Keratinocyte (primary cell): ENCODE measurements around the gene NEUROD2. TPM values are rescaled to one million over a fixed set of nuclear protein-coding genes. Genes with fewer than 3 reads are reported as not detected.

ENCODE experiments used
- DNase-seq: peaks from one replicate; pipeline ENCODE4 v3.0.0-alpha.2; 2011; ENCODE audit warnings: low read depth, missing footprints, low spot score
- FAIRE-seq: peaks from 2 replicates; lab custom pipeline; 2011; peaks lifted over from hg19 to GRCh38; lab: Jason Lieb, UNC
- H2AFZ ChIP-seq: 2 replicates; pipeline ENCODE4 v1.6.0; 2012; ENCODE audit warnings: low read length, control low read depth, inconsistent platforms; ENCODE audit not compliant: control insufficient read depth
- H3K27ac ChIP-seq: 2 replicates; pipeline ENCODE4 v1.5.1; 2011; ENCODE audit warnings: low read length; ENCODE audit not compliant: control insufficient read depth, insufficient read depth
- H3K27me3 ChIP-seq: 3 replicates; pipeline ENCODE4 v1.6.0; 2011; ENCODE audit warnings: low read length; ENCODE audit not compliant: control insufficient read depth, insufficient read depth; ENCODE audit errors: extremely low read depth
- H3K36me3 ChIP-seq, 2 experiments: 2 replicates in 1 of 2; 3 replicates in 1 of 2; pipeline ENCODE4 v1.5.1; 2011; ENCODE audit warnings: low read length in 2 of 2, mild to moderate bottlenecking in 1 of 2; ENCODE audit not compliant: control insufficient read depth in 2 of 2, insufficient read depth in 2 of 2; ENCODE audit errors: extremely low read depth in 1 of 2
- H3K4me1 ChIP-seq: 3 replicates; pipeline ENCODE4 v1.5.1; 2011; ENCODE audit warnings: low read length; ENCODE audit not compliant: control insufficient read depth, insufficient read depth; ENCODE audit errors: extremely low read depth
- H3K4me2 ChIP-seq: 3 replicates; pipeline ENCODE4 v1.6.0; 2011; ENCODE audit warnings: low read depth, low read length; ENCODE audit not compliant: control insufficient read depth, insufficient read depth; ENCODE audit errors: extremely low read depth
- H3K4me3 ChIP-seq, 3 experiments: fragments of 200-600 bp in 1 of 3; sonication (generic) in 1 of 3; 2 replicates in 2 of 3; 3 replicates in 1 of 3; pipeline ENCODE4 v1.5.1; 2011 to 2016; ENCODE audit warnings: low read length in 3 of 3, mild to moderate bottlenecking in 3 of 3, control low read depth in 2 of 3, inconsistent platforms in 1 of 3, low read depth in 1 of 3, mixed read lengths in 1 of 3, mixed run types in 1 of 3, moderate library complexity in 1 of 3; ENCODE audit not compliant: control insufficient read depth in 2 of 3, insufficient read depth in 2 of 3; ENCODE audit errors: extremely low read depth in 1 of 3
- H3K79me2 ChIP-seq: 2 replicates; pipeline ENCODE4 v1.6.0; 2012; ENCODE audit warnings: low read length; ENCODE audit not compliant: control insufficient read depth, insufficient read depth
- H3K9ac ChIP-seq: 3 replicates; pipeline ENCODE4 v1.6.0; 2011; ENCODE audit warnings: low read length; ENCODE audit not compliant: control insufficient read depth, insufficient read depth; ENCODE audit errors: extremely low read depth
- H3K9me1 ChIP-seq: 3 replicates; pipeline ENCODE4 v1.6.0; 2011; ENCODE audit warnings: low read length; ENCODE audit not compliant: control insufficient read depth, insufficient read depth; ENCODE audit errors: extremely low read depth
- H3K9me3 ChIP-seq: 2 replicates; pipeline ENCODE4 v1.5.1; 2012; ENCODE audit warnings: low read depth, low read length; ENCODE audit not compliant: control insufficient read depth
- H4K20me1 ChIP-seq: 3 replicates; pipeline ENCODE4 v1.6.0; 2011; ENCODE audit warnings: low read length; ENCODE audit not compliant: control insufficient read depth, insufficient read depth; ENCODE audit errors: extremely low read depth
- CTCF ChIP-seq, 3 experiments: IDR thresholded peaks in 1 of 3; conservative IDR thresholded peaks in 1 of 3; optimal IDR thresholded peaks in 1 of 3; 2 replicates in 2 of 3; 3 replicates in 1 of 3; pipeline versions ENCODE3 to v1.5.1; 2011; ENCODE audit warnings: low read length in 3 of 3, mild to moderate bottlenecking in 3 of 3, moderate library complexity in 2 of 3, control low read depth in 1 of 3, inconsistent platforms in 1 of 3; ENCODE audit not compliant: insufficient read depth in 2 of 3; ENCODE audit errors: extremely low read depth in 1 of 3
- EZH2 ChIP-seq: IDR thresholded peaks from one replicate; pipeline ENCODE4 v1.6.1; 2012; ENCODE audit warnings: inconsistent platforms, mild to moderate bottlenecking, low read length, moderate library complexity
- dilution Hi-C: fragments of 300-500 bp; cut with MboI; formaldehyde crosslinking; loops from one replicate; pipeline ENCODE4 v1.7.0; 2020; ENCODE audit warnings: low sequenced_read_pairs; ENCODE audit not compliant: extremely low pct_ligation_motif_present
- polyA plus RNA-seq, 5 experiments: library from polyadenylated mRNA; depleted of rRNA in 3 of 5; stranded (reverse) in 3 of 5; stranded (forward) in 1 of 5; unstranded in 1 of 5; fragments of >200 nt; gene quantifications; 1 replicate in 1 of 5; 2 replicates in 3 of 5; 3 replicates in 1 of 5; pipeline versions ENCODE4 v1.2.1 to v1.2.3, GENCODE V29; 2011 to 2012; ENCODE audit warnings: missing spikeins in 2 of 5, low read depth in 1 of 5, low replicate concordance in 1 of 5

The NEUROD2 gene
- polyA plus RNA-seq, 1 donor (not counting 4 experiments of a cell fraction or from before 2014, with no cell fraction given), result not detected

- H3K4me2 ChIP-seq, result no peak overlapping the region
- dilution Hi-C loops, result no loop called here
- FAIRE-seq (peak; percentile 46), DNase-seq (no peak)
- no peaks in the 10 kb centered on the region for H3K79me2 ChIP-seq
- H3K36me3 ChIP-seq, result peaks cover 6 to 13% of the 10 kb centered on the region in 2 experiments
- H3K27me3 ChIP-seq, result no peaks in the 10 kb centered on the region
- no peak overlapping the region for H3K9ac ChIP-seq
- peaks cover 3% of the 10 kb centered on the region for H4K20me1 ChIP-seq
- TF ChIP-seq CTCF (optimal IDR thresholded peaks at IDR 0.05 in 1 of 3, IDR thresholded peaks at IDR 0.05 in 1 of 3, conservative IDR thresholded peaks at IDR 0.05 in 1 of 3; ENCODE audit: extremely low read depth in 1 of 3, insufficient read depth in 2 of 3, low read length in 3 of 3), result peak; percentile 86 to 96 (median 94)
- TF ChIP-seq EZH2, result no peak
- H3K4me1 ChIP-seq, result no peaks in the 10 kb centered on the region
- no peak overlapping the region for H2AFZ ChIP-seq
- H3K27ac ChIP-seq, result no peak overlapping the region
- no peaks in the 10 kb centered on the region for H3K9me3 ChIP-seq
- H3K4me3 ChIP-seq, result no peak overlapping the region
- H3K9me1 ChIP-seq, result no peaks in the 10 kb centered on the region
Observed at GRCh38 chr17:39653662-39654331, 46.1 kb upstream of the NEUROD2 start.

GRCh38 chr17:39653316-39653661, 45.6 kb upstream of the NEUROD2 start:
- Histone ChIP-seq H3K27me3 (no peaks in the 10 kb centered on the region), H3K36me3 (peaks cover 6 to 8% of the 10 kb centered on the region in 2 experiments), H3K27ac (no peak overlapping the region), H3K9me3 (no peaks in the 10 kb centered on the region), H3K9me1 (no peaks in the 10 kb centered on the region), H3K79me2 (no peaks in the 10 kb centered on the region), H4K20me1 (peaks cover 3% of the 10 kb centered on the region), H3K4me2 (no peak overlapping the region), H3K4me3 (no peak overlapping the region), H3K9ac (no peak overlapping the region), H2AFZ (no peak overlapping the region), H3K4me1 (no peaks in the 10 kb centered on the region)
- dilution Hi-C loops, result no loop called here
- FAIRE-seq (no peak), DNase-seq (no peak)
- TF ChIP-seq EZH2 (no peak), CTCF (optimal IDR thresholded peaks at IDR 0.05 in 1 of 3, IDR thresholded peaks at IDR 0.05 in 1 of 3, conservative IDR thresholded peaks at IDR 0.05 in 1 of 3; ENCODE audit: extremely low read depth in 1 of 3, insufficient read depth in 2 of 3, low read length in 3 of 3) (no peak)
